HepG2 (cell line): Measurements from ENCODE around the gene DPEP3. TPM values are rescaled to one million over a fixed set of nuclear protein-coding genes. Genes with fewer than 3 reads are reported as not detected.

Experiments
- ATAC-seq: fragments of 200-7000 bp; cut with Tn5 transposase; 3 replicates; pipeline ENCODE4 v1.9.1; 2020; ENCODE audit warnings: mild to moderate bottlenecking, moderate library complexity
- BruUV-seq: library from RNA; stranded (reverse); fragments of 400-500 nt; replicated peaks from 2 replicates; lab custom pipeline; 2021; lab: Mats Ljungman, UMichigan
- CTCF ChIA-PET: fragments of 300-600 bp; formaldehyde crosslinking; extraction: SDS; loops from one replicate; lab custom pipeline; 2021; ENCODE audit warnings: low total read pairs, inconsistent platforms, low intra/inter-chr PET ratio; lab: Yijun Ruan, JAX
- POLR2A ChIA-PET: fragments of 350-600 bp; sonication (Branson Sonifier 250); formaldehyde crosslinking; loops from one replicate; lab custom pipeline; 2020; ENCODE audit warnings: antibody characterized with exemption, inconsistent platforms; lab: Yijun Ruan, JAX
- DNase-seq: peaks from one replicate; pipeline ENCODE4 v3.0.0-alpha.2; 2015; ENCODE audit warnings: low spot score
- FAIRE-seq: peaks from 3 replicates; lab custom pipeline; 2011; peaks lifted over from hg19 to GRCh38; lab: Jason Lieb, UNC
- H2AFZ ChIP-seq: one replicate; pipeline ENCODE4 v1.6.1; 2011; ENCODE audit warnings: low read length, inconsistent platforms
- H3K27ac ChIP-seq: fragments of 300-600 bp; 3 replicates; pipeline ENCODE4 v1.8.0; 2011; ENCODE audit warnings: mixed run types, mild to moderate bottlenecking, mixed read lengths, low read length, inconsistent platforms; ENCODE audit not compliant: insufficient read depth; ENCODE audit errors: extremely low read length
- H3K27me3 ChIP-seq, 2 experiments: fragments of 200-600 bp in 1 of 2; 2 replicates in 1 of 2; 3 replicates in 1 of 2; pipeline versions ENCODE4 v1.6.0 to v1.8.0; 2011; ENCODE audit warnings: low read length in 2 of 2, mild to moderate bottlenecking in 2 of 2, moderate library complexity in 2 of 2, inconsistent platforms in 1 of 2; ENCODE audit not compliant: insufficient read depth in 2 of 2, control insufficient read depth in 1 of 2
- H3K36me3 ChIP-seq, 2 experiments: fragments of 200-600 bp in 1 of 2; replicated peaks in 1 of 2; 2 replicates in 1 of 2; 3 replicates in 1 of 2; pipeline versions ENCODE4 v1.5.1 to v1.8.0; 2011; ENCODE audit warnings: low read length in 2 of 2, inconsistent platforms in 1 of 2; ENCODE audit not compliant: insufficient read depth in 2 of 2, control insufficient read depth in 1 of 2
- H3K4me1 ChIP-seq: 2 replicates; pipeline ENCODE4 v1.5.1; 2012; ENCODE audit warnings: low read length, inconsistent platforms; ENCODE audit not compliant: insufficient read depth
- H3K4me2 ChIP-seq: 2 replicates; pipeline ENCODE4 v1.6.0; 2011; ENCODE audit warnings: low read depth, low read length, inconsistent platforms
- H3K4me3 ChIP-seq, 3 experiments: fragments of 200-600 bp in 1 of 3; sonication (generic), shearing (Covaris generic) in 1 of 3; replicated peaks in 1 of 3; 2 replicates each; pipeline ENCODE4 v1.5.1; 2011 to 2016; ENCODE audit warnings: low read length in 3 of 3, inconsistent platforms in 2 of 3, low read depth in 2 of 3, mild to moderate bottlenecking in 2 of 3, control low read depth in 1 of 3, mixed read lengths in 1 of 3; ENCODE audit not compliant: insufficient read depth in 1 of 3
- H3K79me2 ChIP-seq: one replicate; pipeline ENCODE4 v1.6.1; 2011; ENCODE audit warnings: low read length, inconsistent platforms; ENCODE audit not compliant: insufficient read depth
- H3K9ac ChIP-seq: 2 replicates; pipeline ENCODE4 v1.6.0; 2011; ENCODE audit warnings: mild to moderate bottlenecking, low read depth, low read length, inconsistent platforms; ENCODE audit not compliant: insufficient read depth
- H3K9me3 ChIP-seq: 2 replicates; pipeline ENCODE4 v1.5.1; 2012; ENCODE audit warnings: mild to moderate bottlenecking, low read length
- H4K20me1 ChIP-seq: 2 replicates; pipeline ENCODE4 v1.6.0; 2011; ENCODE audit warnings: inconsistent platforms, mild to moderate bottlenecking, low read length, moderate library complexity; ENCODE audit not compliant: insufficient read depth
- FOXC1 ChIP-seq: sonication (generic); formaldehyde crosslinking; IDR thresholded peaks from 2 replicates; pipeline ENCODE4 v1.8.0; 2022; ENCODE audit warnings: mild to moderate bottlenecking, missing genetic modification reagents, borderline replicate concordance
- GMEB2 ChIP-seq: IDR thresholded peaks from 2 replicates; pipeline ENCODE4 v1.6.1; 2016; ENCODE audit warnings: missing biosample characterization, missing genetic modification reagents, low read depth
- PHF20 ChIP-seq: sonication (generic); formaldehyde crosslinking; IDR thresholded peaks from 2 replicates; pipeline ENCODE4 v1.5.0; 2020; ENCODE audit warnings: mild to moderate bottlenecking, missing genetic modification reagents
- SIX1 ChIP-seq: sonication (generic); formaldehyde crosslinking; IDR thresholded peaks from 2 replicates; pipeline ENCODE4 v1.4.0; 2020; ENCODE audit warnings: missing genetic modification reagents, borderline replicate concordance
- SP1 ChIP-seq, 2 experiments: fragments of 450-650 bp in 1 of 2; sonication (generic) in 1 of 2; formaldehyde crosslinking in 1 of 2; IDR thresholded peaks; 2 replicates each; pipeline versions ENCODE4 v1.4.0 to v1.6.1; 2016 to 2020; ENCODE audit warnings: missing genetic modification reagents in 1 of 2
- SSRP1 ChIP-seq: IDR thresholded peaks from 2 replicates; pipeline ENCODE4 v1.6.1; 2016; ENCODE audit warnings: control low read depth
- ZC3H4 ChIP-seq: sonication (generic); formaldehyde crosslinking; IDR thresholded peaks from 2 replicates; pipeline ENCODE4 v1.4.0; 2020; ENCODE audit warnings: missing genetic modification reagents, borderline replicate concordance
- ZNF17 ChIP-seq: sonication (generic); formaldehyde crosslinking; IDR thresholded peaks from 2 replicates; pipeline ENCODE4 v1.5.0; 2020; ENCODE audit warnings: mild to moderate bottlenecking, missing genetic modification reagents
- ZNF543 ChIP-seq: sonication (generic); formaldehyde crosslinking; IDR thresholded peaks from 2 replicates; pipeline ENCODE4 v1.4.0; 2020; ENCODE audit warnings: mild to moderate bottlenecking, missing genetic modification reagents
- ZNF549 ChIP-seq: sonication (generic); formaldehyde crosslinking; IDR thresholded peaks from 2 replicates; pipeline ENCODE4 v1.5.0; 2020; ENCODE audit warnings: missing genetic modification reagents
- ZNF720 ChIP-seq: sonication (generic); formaldehyde crosslinking; IDR thresholded peaks from 2 replicates; pipeline ENCODE4 v1.4.0; 2020; ENCODE audit warnings: missing genetic modification reagents
- WGBS: methylation state at CpG from one replicate; pipeline ENCODE4 v1.1.6; 2017; ENCODE audit warnings: low lambda C conversion rate; 5-methylcytosine and 5-hydroxymethylcytosine counted together
- in situ Hi-C: cut with HindIII; loops from 2 replicates; pipeline ENCODE4 v1.10.0; 2017; ENCODE audit warnings: low pct_unique_long_range_greater_than_20kb; ENCODE audit not compliant: extremely low pct_ligation_motif_present
- intact Hi-C: fragments of 100-400 bp; cut with micrococcal nuclease; formaldehyde crosslinking; loops from one replicate; pipeline ENCODE4 v1.10.0; 2022; ENCODE audit not compliant: unreplicated experiment
- polyA plus RNA-seq, 8 experiments: library from polyadenylated mRNA; depleted of rRNA in 3 of 8; stranded (reverse) in 7 of 8; unstranded in 1 of 8; fragments of >200 nt; fragmentation: Illumina TruSeq in 4 of 8; extraction: Trizol in 4 of 8; gene quantifications; 2 replicates each; pipeline versions ENCODE4 v1.2.1 to v1.2.3, GENCODE V29; 2011 to 2016; ENCODE audit warnings: low read depth in 4 of 8, missing spikeins in 1 of 8, mixed read lengths in 1 of 8; ENCODE audit not compliant: insufficient read depth in 1 of 8
- total RNA-seq, 5 experiments: library from RNA; depleted of rRNA; stranded (reverse); fragments of >200 nt; fragmentation: Illumina TruSeq; extraction: Trizol; gene quantifications; 2 replicates each; pipeline ENCODE4 v1.2.3, GENCODE V29; 2016; ENCODE audit warnings: low read depth in 1 of 5

Gene DPEP3
- total and polyA plus RNA-seq, 2 of the 13 experiments (the other 11 are each of a cell fraction or from before 2014, with no cell fraction given) = not detected

GRCh38 chr16:68019167-68019680 is 38.9 kb upstream of the DPEP3 start:
- Histone ChIP-seq H3K79me2 (peaks cover 28% of the 10 kb centered on the region), H3K4me2 (no peak overlapping the region), H4K20me1 (no peaks in the 10 kb centered on the region), H3K27ac (no peak overlapping the region), H2AFZ (no peak overlapping the region), H3K36me3 (no peaks in the 10 kb centered on the region), H3K4me1 (peaks cover 30% of the 10 kb centered on the region), H3K4me3 (no peak overlapping the region), H3K9me3 (no peaks in the 10 kb centered on the region), H3K27me3 (peaks cover 0 to 2% of the 10 kb centered on the region in 2 experiments; a peak in 1 of 5 replicates), H3K9ac (no peak overlapping the region)
- no TSS peak for BruUV-seq
- WGBS = 45% methylated on average over 8 of the region's 8 CpGs
- FAIRE-seq (no peak), ATAC-seq (no peak), DNase-seq (no peak)
- in situ Hi-C loops (no loop called here), intact Hi-C loops (no loop called here)
- POLR2A ChIA-PET = no interaction called here
- TF ChIP-seq ZC3H4 (CRISPR knock-in tag) (no peak), GMEB2 (CRISPR knock-in tag) (no peak), ZNF549 (CRISPR knock-in tag) (no peak), SP1 (IDR thresholded peaks at IDR 0.05) (no peak), SP1 (CRISPR knock-in tag; IDR thresholded peaks at IDR 0.05) (no peak), PHF20 (no peak), SIX1 (CRISPR knock-in tag) (no peak), SSRP1 (CRISPR knock-in tag) (no peak), ZNF543 (CRISPR knock-in tag) (no peak), FOXC1 (CRISPR knock-in tag) (no peak), ZNF17 (CRISPR knock-in tag) (no peak), ZNF720 (CRISPR knock-in tag) (no peak)
- CTCF ChIA-PET = no interaction called here
